ENCODE results near the gene EPS15.
"Not testable (repeated sequence)": the region's sequence is repeated elsewhere in the genome, so short reads cannot be mapped to it uniquely, and the experiment has no call there.

Gene EPS15
- total RNA-seq = 128 to 179 (median 136) reads per million in 3 experiments

- peak; percentile 78 for DNase-seq
Measured at GRCh38 chr1:51519048-51519864, at the start of gene EPS15. TSS of gene EPS15 (minus strand) at chr1:51519266. CDS start at chr1:51519231, 35 bp downstream.

GRCh38 chr1:51568231-51568935 lies 49.3 kb upstream of the EPS15 start:
- DNase-seq = no peak

GRCh38 chr1:51567653-51568052 lies 48.6 kb upstream of the EPS15 start:
- no peak for DNase-seq

- DNase-seq = no peak
Measured at GRCh38 chr1:51566260-51566659, 47.2 kb upstream of the EPS15 start.

GRCh38 chr1:51565009-51565408 lies 45.9 kb upstream of the EPS15 start:
- DNase-seq = no peak

GRCh38 chr1:51564124-51564523 lies 45.1 kb upstream of the EPS15 start:
- DNase-seq = no peak

- no peak for DNase-seq
Measured at GRCh38 chr1:51561702-51562101, 42.6 kb upstream of the EPS15 start.

GRCh38 chr1:51560895-51561294 lies 41.8 kb upstream of the EPS15 start:
- not testable (repeated sequence) for DNase-seq

- no peak for DNase-seq
Measured at GRCh38 chr1:51560034-51560433, 41.0 kb upstream of the EPS15 start.

- no peak for DNase-seq
Measured at GRCh38 chr1:51559501-51559900, 40.4 kb upstream of the EPS15 start.

GRCh38 chr1:51559064-51559500 lies 40.0 kb upstream of the EPS15 start:
- DNase-seq = no peak

- no peak for DNase-seq
Measured at GRCh38 chr1:51558375-51558924, 39.4 kb upstream of the EPS15 start.

GRCh38 chr1:51557168-51557567 lies 38.1 kb upstream of the EPS15 start:
- no peak for DNase-seq

- DNase-seq = no peak
Measured at GRCh38 chr1:51555866-51556619, 37.0 kb upstream of the EPS15 start.

- DNase-seq = no peak
Measured at GRCh38 chr1:51553911-51554310, 34.8 kb upstream of the EPS15 start.

- DNase-seq = no peak
Measured at GRCh38 chr1:51552929-51553807, 34.1 kb upstream of the EPS15 start.

GRCh38 chr1:51551848-51552296 lies 32.8 kb upstream of the EPS15 start:
- DNase-seq = no peak

- DNase-seq = no peak
Measured at GRCh38 chr1:51551081-51551480, 32.0 kb upstream of the EPS15 start.

GRCh38 chr1:51549901-51550300 lies 30.8 kb upstream of the EPS15 start:
- no peak for DNase-seq

GRCh38 chr1:51549016-51549619 lies 30.1 kb upstream of the EPS15 start:
- DNase-seq = no peak

GRCh38 chr1:51543858-51544257 lies 24.8 kb upstream of the EPS15 start:
- no peak for DNase-seq

All from central memory CD4-positive, alpha-beta T cell (primary cell).